BJ (cell line): ENCODE results near the gene MUC21. TPM values are rescaled to one million over a fixed set of nuclear protein-coding genes. Genes with fewer than 3 reads are reported as not detected.

Experiments
- CTCF ChIA-PET: fragments of 350-600 bp; formaldehyde crosslinking; extraction: SDS; loops from one replicate; lab custom pipeline; 2021; ENCODE audit warnings: antibody characterized with exemption, inconsistent platforms; lab: Yijun Ruan, JAX
- POLR2A ChIA-PET: fragments of 300-600 bp; sonication (Branson Sonifier 250); formaldehyde crosslinking; extraction: SDS; loops from one replicate; lab custom pipeline; 2021; ENCODE audit warnings: antibody characterized with exemption; lab: Charles Lee
- DNase-seq: peaks from one replicate; pipeline ENCODE4 v3.0.0-alpha.2; 2011; ENCODE audit warnings: low read depth
- H3K27me3 ChIP-seq: 2 replicates; pipeline ENCODE4 v1.6.0; 2011; ENCODE audit warnings: low read length; ENCODE audit not compliant: control insufficient read depth, insufficient read depth
- H3K36me3 ChIP-seq: 2 replicates; pipeline ENCODE4 v1.5.1; 2011; ENCODE audit warnings: low read length; ENCODE audit not compliant: control insufficient read depth, insufficient read depth
- H3K4me3 ChIP-seq: 2 replicates; pipeline ENCODE4 v1.5.1; 2011; ENCODE audit warnings: low read depth, mild to moderate bottlenecking, control low read depth, low read length
- CTCF ChIP-seq: IDR thresholded peaks from 2 replicates; pipeline ENCODE4 v1.5.1; 2011; ENCODE audit warnings: low read depth, mild to moderate bottlenecking, control low read depth, inconsistent platforms, low read length, moderate library complexity; ENCODE audit not compliant: insufficient read depth
- polyA plus RNA-seq: library from polyadenylated mRNA; depleted of rRNA; stranded (reverse); fragments of >200 nt; gene quantifications from 2 replicates; pipeline ENCODE4 v1.2.3, GENCODE V29; 2011

The MUC21 gene
- polyA plus RNA-seq, 1 experiment: not detected

GRCh38 chr6:30960907-30961673 is 22.4 kb upstream of the MUC21 start:
- H3K27me3 ChIP-seq: peaks cover 15% of the 10 kb centered on the region
- no peak for DNase-seq
- ChIA-PET POLR2A (no interaction called here), CTCF (interaction anchor here (0.8 to 1.6 kb wide), 6 partner anchors 9 to 126 kb away, joined by 3 to 6 read pairs (median 4); no protein-coding TSS in a partner anchor)
- no peaks in the 10 kb centered on the region for H3K36me3 ChIP-seq
- no peak for TF ChIP-seq CTCF
- H3K4me3 ChIP-seq: no peak overlapping the region

GRCh38 chr6:30962716-30963115 is 20.8 kb upstream of the MUC21 start:
- POLR2A ChIA-PET: no interaction called here
- CTCF ChIA-PET: no interaction called here
- no peak overlapping the region for H3K4me3 ChIP-seq
- TF ChIP-seq CTCF: no peak
- H3K27me3 ChIP-seq: peaks cover 4% of the 10 kb centered on the region
- no peaks in the 10 kb centered on the region for H3K36me3 ChIP-seq
- no peak for DNase-seq

- no peak for DNase-seq
- no peaks in the 10 kb centered on the region for H3K36me3 ChIP-seq
- TF ChIP-seq CTCF: no peak
- ChIA-PET CTCF (no interaction called here), POLR2A (no interaction called here)
- H3K4me3 ChIP-seq: no peak overlapping the region
- peaks cover 1% of the 10 kb centered on the region for H3K27me3 ChIP-seq
These were observed 19.9 kb upstream of the MUC21 start for GRCh38 chr6:30963641-30964040.

GRCh38 chr6:30964075-30964474 is 19.4 kb upstream of the MUC21 start:
- Histone ChIP-seq H3K27me3 (peaks cover 1% of the 10 kb centered on the region), H3K36me3 (no peaks in the 10 kb centered on the region), H3K4me3 (no peak overlapping the region)
- CTCF ChIA-PET: no interaction called here
- DNase-seq: no peak
- POLR2A ChIA-PET: no interaction called here
- no peak for TF ChIP-seq CTCF

- peaks cover 1% of the 10 kb centered on the region for H3K27me3 ChIP-seq
These were observed 18.3 kb upstream of the MUC21 start for GRCh38 chr6:30965140-30965601.

More at GRCh38 chr6:30965140-30965601, 18.3 kb upstream of the MUC21 start:
- ChIA-PET POLR2A (no interaction called here), CTCF (interaction anchor here (0.8 kb wide), 1 partner anchor 16 kb away, joined by 3 read pairs; no protein-coding TSS in a partner anchor)
- TF ChIP-seq CTCF: no peak
- Histone ChIP-seq H3K36me3 (no peaks in the 10 kb centered on the region), H3K4me3 (no peak overlapping the region)
- DNase-seq: no peak
